ENCODE data around the gene SLC1A1.

GRCh38 chr9:4509590-4509984 lies 19.3 kb downstream of the SLC1A1 start:
- TF ChIP-seq, protein P1, sequence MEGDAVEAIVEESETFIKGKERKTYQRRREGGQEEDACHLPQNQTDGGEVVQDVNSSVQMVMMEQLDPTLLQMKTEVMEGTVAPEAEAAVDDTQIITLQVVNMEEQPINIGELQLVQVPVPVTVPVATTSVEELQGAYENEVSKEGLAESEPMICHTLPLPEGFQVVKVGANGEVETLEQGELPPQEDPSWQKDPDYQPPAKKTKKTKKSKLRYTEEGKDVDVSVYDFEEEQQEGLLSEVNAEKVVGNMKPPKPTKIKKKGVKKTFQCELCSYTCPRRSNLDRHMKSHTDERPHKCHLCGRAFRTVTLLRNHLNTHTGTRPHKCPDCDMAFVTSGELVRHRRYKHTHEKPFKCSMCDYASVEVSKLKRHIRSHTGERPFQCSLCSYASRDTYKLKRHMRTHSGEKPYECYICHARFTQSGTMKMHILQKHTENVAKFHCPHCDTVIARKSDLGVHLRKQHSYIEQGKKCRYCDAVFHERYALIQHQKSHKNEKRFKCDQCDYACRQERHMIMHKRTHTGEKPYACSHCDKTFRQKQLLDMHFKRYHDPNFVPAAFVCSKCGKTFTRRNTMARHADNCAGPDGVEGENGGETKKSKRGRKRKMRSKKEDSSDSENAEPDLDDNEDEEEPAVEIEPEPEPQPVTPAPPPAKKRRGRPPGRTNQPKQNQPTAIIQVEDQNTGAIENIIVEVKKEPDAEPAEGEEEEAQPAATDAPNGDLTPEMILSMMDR (IDR thresholded peaks at IDR 0.05): no peak
- no peak for TF ChIP-seq POLR2A (IDR thresholded peaks at IDR 0.05)
